Measurements from ENCODE around the gene PIEZO2. TPM values are rescaled to one million over a fixed set of nuclear protein-coding genes. Genes with fewer than 3 reads are reported as not detected.

Gene PIEZO2
- polyA plus RNA-seq, 1 experiment = 4.6 TPM

GRCh38 chr18:10750191-10751035 lies 399.0 kb downstream of the PIEZO2 start:
- TF ChIP-seq CTCF (IDR thresholded peaks at IDR 0.05; ENCODE audit: insufficient read depth, low read depth, low read length) = no peak
- Histone ChIP-seq H3K36me3 (ENCODE audit: control insufficient read depth, insufficient read depth, low read length) (no peaks in the 10 kb centered on the region), H3K27me3 (ENCODE audit: control insufficient read depth, insufficient read depth, low read length) (no peaks in the 10 kb centered on the region), H3K4me3 (ENCODE audit: low read depth, low read length) (no peak overlapping the region)
- ChIA-PET CTCF (no interaction called here), POLR2A (no interaction called here)
- DNase-seq (ENCODE audit: low read depth) = no peak

GRCh38 chr18:10748641-10749040 lies 400.7 kb downstream of the PIEZO2 start:
- CTCF ChIA-PET = no interaction called here
- Histone ChIP-seq H3K4me3 (ENCODE audit: low read depth, low read length) (no peak overlapping the region), H3K36me3 (ENCODE audit: control insufficient read depth, insufficient read depth, low read length) (no peaks in the 10 kb centered on the region), H3K27me3 (ENCODE audit: control insufficient read depth, insufficient read depth, low read length) (no peaks in the 10 kb centered on the region)
- DNase-seq (ENCODE audit: low read depth) = no peak
- TF ChIP-seq CTCF (IDR thresholded peaks at IDR 0.05; ENCODE audit: insufficient read depth, low read depth, low read length) = no peak
- POLR2A ChIA-PET = no interaction called here

- POLR2A ChIA-PET = no interaction called here
- no peak for DNase-seq (ENCODE audit: low read depth)
- no peaks in the 10 kb centered on the region for H3K36me3 ChIP-seq (ENCODE audit: control insufficient read depth, insufficient read depth, low read length)
- H3K4me3 ChIP-seq (ENCODE audit: low read depth, low read length) = no peak overlapping the region
- H3K27me3 ChIP-seq (ENCODE audit: control insufficient read depth, insufficient read depth, low read length) = no peaks in the 10 kb centered on the region
- no peak for TF ChIP-seq CTCF (IDR thresholded peaks at IDR 0.05; ENCODE audit: insufficient read depth, low read depth, low read length)
- CTCF ChIA-PET = interaction anchor here (1.1 kb wide), 1 partner anchor 27 kb away, joined by 3 read pairs; no protein-coding TSS in a partner anchor
Observed at GRCh38 chr18:10745971-10746370, 403.4 kb downstream of the PIEZO2 start.

- ChIA-PET CTCF (no interaction called here), POLR2A (no interaction called here)
- Histone ChIP-seq H3K36me3 (ENCODE audit: control insufficient read depth, insufficient read depth, low read length) (no peaks in the 10 kb centered on the region), H3K4me3 (ENCODE audit: low read depth, low read length) (no peak overlapping the region), H3K27me3 (ENCODE audit: control insufficient read depth, insufficient read depth, low read length) (no peaks in the 10 kb centered on the region)
- no peak for TF ChIP-seq CTCF (IDR thresholded peaks at IDR 0.05; ENCODE audit: insufficient read depth, low read depth, low read length)
- no peak for DNase-seq (ENCODE audit: low read depth)
Observed at GRCh38 chr18:10745219-10745618, 404.1 kb downstream of the PIEZO2 start.

- TF ChIP-seq CTCF (IDR thresholded peaks at IDR 0.05; ENCODE audit: insufficient read depth, low read depth, low read length) = no peak
- Histone ChIP-seq H3K36me3 (ENCODE audit: control insufficient read depth, insufficient read depth, low read length) (no peaks in the 10 kb centered on the region), H3K4me3 (ENCODE audit: low read depth, low read length) (no peak overlapping the region), H3K27me3 (ENCODE audit: control insufficient read depth, insufficient read depth, low read length) (no peaks in the 10 kb centered on the region)
- ChIA-PET POLR2A (no interaction called here), CTCF (no interaction called here)
- DNase-seq (ENCODE audit: low read depth) = no peak
Observed at GRCh38 chr18:10743766-10744165, 405.6 kb downstream of the PIEZO2 start.

Data from BJ (cell line).